NCI-H2171 (cell line): Measurements from ENCODE around the gene SMOC2.
"Not testable (repeated sequence)": the region's sequence is repeated elsewhere in the genome, so short reads cannot be mapped to it uniquely, and the experiment has no call there.

Experiments
- DNase-seq: peaks from one replicate; lab custom pipeline; 2025; lab: John Stamatoyannopoulos, UW

Gene SMOC2

GRCh38 chr6:168655462-168656152 is 214.6 kb downstream of the SMOC2 start:
- no peak for DNase-seq

GRCh38 chr6:168658059-168658458 is 217.1 kb downstream of the SMOC2 start:
- no peak for DNase-seq

DNA sequence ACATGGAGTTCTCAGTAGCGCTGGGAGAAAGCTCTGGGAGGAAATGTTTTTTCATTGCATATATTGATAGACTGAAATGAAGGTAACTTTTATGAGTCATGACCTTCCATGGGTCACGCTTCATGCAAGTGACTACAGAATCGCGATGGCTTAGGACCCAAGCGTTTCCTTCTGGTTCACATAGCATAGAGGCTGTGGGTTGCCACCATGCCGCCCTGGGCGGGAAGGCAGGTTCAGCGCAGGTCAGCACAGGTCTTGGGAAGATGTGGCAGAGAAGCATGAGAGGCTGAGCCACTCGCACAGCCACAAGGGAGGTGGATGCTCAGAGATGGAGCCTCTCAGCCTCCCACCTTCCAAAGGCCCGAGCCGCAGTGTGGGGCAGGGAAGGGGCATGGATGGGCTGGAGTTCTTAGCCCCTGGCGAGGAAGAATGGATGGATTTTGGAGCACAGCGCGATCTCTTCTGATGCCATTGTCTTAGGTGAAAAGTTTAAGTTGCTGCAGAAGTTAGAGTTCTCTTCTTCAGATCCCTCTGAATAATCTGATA is 219.5 kb downstream of the SMOC2 start:
- no peak for DNase-seq

GRCh38 chr6:168662301-168662936 is 221.4 kb downstream of the SMOC2 start:
- DNase-seq: no peak

GRCh38 chr6:168663041-168663440 is 222.1 kb downstream of the SMOC2 start:
- DNase-seq: no peak

DNA sequence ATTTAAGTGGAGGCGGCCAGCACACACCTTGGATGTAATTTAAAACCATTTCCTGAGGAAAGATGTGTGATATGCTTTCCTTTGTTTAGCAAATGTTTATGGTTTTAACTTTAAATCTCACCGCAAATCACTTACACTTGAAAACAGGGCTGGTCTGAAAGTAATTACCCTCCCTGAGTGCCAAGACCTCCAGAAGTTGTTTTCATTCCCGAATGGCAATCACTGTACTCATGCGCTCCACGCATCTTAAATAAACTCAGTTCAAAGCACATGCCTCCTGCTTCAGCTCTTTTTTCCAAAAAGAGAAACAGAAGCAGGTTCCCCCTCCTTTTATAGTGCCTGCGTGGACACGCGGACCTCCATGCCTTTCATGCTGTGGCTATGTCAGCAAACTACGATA is 224.0 kb downstream of the SMOC2 start:
- DNase-seq: no peak

DNA sequence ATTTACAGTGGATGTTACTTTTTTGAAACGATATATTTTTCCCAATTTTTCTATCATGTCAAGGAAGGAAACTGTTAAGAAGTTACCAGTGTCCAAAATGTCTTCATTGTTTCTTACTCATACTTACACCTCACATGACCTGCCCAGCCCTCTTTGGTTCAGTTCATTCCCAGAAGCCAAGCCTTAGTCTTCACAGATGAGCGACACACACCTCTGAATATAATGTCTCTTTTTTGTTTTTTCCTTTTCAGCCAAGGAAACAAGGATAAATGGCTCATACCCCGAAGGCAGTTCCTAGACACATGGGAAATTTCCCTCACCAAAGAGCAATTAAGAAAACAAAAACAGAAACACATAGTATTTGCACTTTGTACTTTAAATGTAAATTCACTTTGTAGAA is 225.2 kb downstream of the SMOC2 start:
- no peak for DNase-seq

DNA sequence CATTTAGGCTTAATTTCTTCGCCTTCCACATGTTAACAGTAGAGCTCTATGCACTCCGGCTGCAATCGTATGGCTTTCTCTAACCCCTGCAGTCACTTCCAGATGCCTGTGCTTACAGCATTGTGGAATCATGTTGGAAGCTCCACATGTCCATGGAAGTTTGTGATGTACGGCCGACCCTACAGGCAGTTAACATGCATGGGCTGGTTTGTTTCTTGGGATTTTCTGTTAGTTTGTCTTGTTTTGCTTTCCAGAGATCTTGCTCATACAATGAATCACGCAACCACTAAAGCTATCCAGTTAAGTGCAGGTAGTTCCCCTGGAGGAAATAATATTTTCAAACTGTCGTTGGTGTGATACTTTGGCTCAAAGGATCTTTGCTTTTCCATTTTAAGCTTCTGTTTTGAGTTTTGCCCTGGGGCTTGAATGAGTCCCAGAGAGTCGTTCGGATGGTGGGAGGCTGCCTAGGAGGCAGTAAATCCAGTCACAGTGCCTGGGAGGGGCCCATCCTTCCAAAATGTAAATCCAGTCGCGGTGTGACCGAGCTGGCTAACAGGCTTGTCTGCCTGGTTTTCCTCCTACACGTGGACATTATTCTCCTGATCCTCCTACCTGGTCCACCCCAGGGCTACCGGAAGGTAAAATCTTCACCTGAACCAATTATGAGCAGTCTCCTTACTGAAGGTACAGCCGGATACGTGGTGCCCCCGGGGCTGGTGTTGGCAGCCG is 225.9 kb downstream of the SMOC2 start:
- DNase-seq: no peak

GRCh38 chr6:168667428-168667805 is 226.4 kb downstream of the SMOC2 start:
- DNase-seq: no peak

GRCh38 chr6:168670401-168670985 is 229.5 kb downstream of the SMOC2 start:
- DNase-seq: no peak

GRCh38 chr6:168671028-168671862 is 230.3 kb downstream of the SMOC2 start:
- DNase-seq: no peak

- no peak for DNase-seq
Observed at GRCh38 chr6:168671863-168672546, 231.0 kb downstream of the SMOC2 start.

DNA sequence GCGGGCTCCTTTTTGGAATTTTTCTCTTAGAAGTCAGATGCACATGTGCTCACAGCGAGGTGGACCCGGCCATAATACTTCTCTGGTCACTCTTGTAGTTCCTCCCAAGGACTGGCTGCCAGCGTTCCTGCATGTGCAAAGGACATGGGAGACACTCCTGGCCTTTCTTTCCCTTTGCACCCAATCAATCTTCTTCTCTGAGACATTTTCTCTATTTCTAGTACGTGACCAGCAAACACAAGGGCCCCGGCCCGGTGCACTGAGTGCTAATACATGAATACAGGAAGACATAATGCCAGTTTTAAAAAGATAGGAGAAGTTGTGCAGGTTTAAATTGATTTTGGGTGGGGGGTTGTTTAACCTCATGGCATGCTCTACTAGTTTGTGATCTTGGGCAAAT is 233.6 kb downstream of the SMOC2 start:
- DNase-seq: no peak

- no peak for DNase-seq
Observed at GRCh38 chr6:168675375-168675774, 234.4 kb downstream of the SMOC2 start.

GRCh38 chr6:168675933-168676551 is 235.1 kb downstream of the SMOC2 start:
- no peak for DNase-seq

GRCh38 chr6:168676552-168677322 is 235.8 kb downstream of the SMOC2 start:
- DNase-seq: no peak

- DNase-seq: not testable (repeated sequence)
Observed at GRCh38 chr6:168677323-168677781, 236.4 kb downstream of the SMOC2 start.

- no peak for DNase-seq
Observed at GRCh38 chr6:168678077-168678476, 237.1 kb downstream of the SMOC2 start.

DNA sequence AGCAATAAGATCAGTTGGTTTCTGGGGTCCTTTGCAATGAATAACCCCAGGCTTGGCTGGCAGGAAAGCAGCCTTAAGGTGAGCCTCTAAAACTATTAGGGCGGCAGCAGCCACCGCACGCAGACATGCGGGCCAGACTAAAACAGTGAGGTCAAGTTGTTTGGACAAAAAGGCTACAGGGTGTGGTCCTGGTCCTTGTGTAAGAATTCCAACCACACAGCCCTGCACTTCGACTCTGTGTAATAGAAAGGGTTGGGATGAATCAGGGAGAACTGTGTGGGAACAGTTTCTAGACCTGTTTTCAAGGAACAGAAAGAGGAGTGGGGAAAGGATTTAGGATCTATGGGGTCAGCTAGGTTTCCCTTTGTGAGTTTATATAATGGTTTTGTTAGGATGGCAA is 237.6 kb downstream of the SMOC2 start:
- no peak for DNase-seq

DNA sequence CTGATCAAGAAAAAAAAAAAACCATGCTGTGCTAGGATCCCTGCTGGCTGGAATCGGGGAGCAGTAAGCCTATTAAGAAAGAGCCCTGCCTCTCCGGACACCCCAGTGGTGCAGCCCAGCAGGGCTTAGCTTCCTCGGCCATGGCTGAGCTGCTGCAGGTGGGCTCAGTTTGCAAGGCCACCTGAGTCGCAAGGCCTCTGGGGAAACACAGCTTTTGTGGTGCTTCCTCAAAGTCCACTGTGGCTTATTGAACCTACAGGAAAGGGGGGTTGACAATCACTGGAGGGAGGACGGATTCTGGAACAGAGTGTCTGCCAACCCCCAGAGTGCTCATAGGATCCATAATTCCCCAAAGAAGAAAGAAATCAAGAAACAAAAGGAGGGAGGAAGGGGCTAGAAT is 240.8 kb downstream of the SMOC2 start:
- no peak for DNase-seq
